NOMO-1 treated with DMSO at 0.1 percent for 48 hours (cell line): ENCODE results near the gene CTU2.

Experiments used
- DNase-seq: peaks from one replicate; lab custom pipeline; 2025; ENCODE audit not compliant: unreplicated experiment; lab: John Stamatoyannopoulos, UW

CTU2 gene

GRCh38 chr16:88713568-88714419 lies 7.5 kb downstream of the CTU2 start:
- no peak for DNase-seq

GRCh38 chr16:88714420-88715302 lies 8.4 kb downstream of the CTU2 start:
- DNase-seq, result no peak

GRCh38 chr16:88715312-88716190 lies 9.2 kb downstream of the CTU2 start:
- no peak for DNase-seq

GRCh38 chr16:88716201-88716600 lies 9.9 kb downstream of the CTU2 start:
- DNase-seq, result no peak

- DNase-seq, result no peak
These were observed 10.3 kb downstream of the CTU2 start for GRCh38 chr16:88716601-88717001.

GRCh38 chr16:88718178-88718577 lies 11.9 kb downstream of the CTU2 start:
- no peak for DNase-seq

GRCh38 chr16:88719267-88719932 lies 13.1 kb downstream of the CTU2 start:
- no peak for DNase-seq

GRCh38 chr16:88719933-88720296 lies 13.6 kb downstream of the CTU2 start:
- no peak for DNase-seq

- DNase-seq, result no peak
These were observed 14.2 kb downstream of the CTU2 start for GRCh38 chr16:88720396-88720970.

- DNase-seq, result no peak
These were observed 14.9 kb downstream of the CTU2 start for GRCh38 chr16:88721236-88721635.

- DNase-seq, result no peak
These were observed 15.8 kb downstream of the CTU2 start for GRCh38 chr16:88721815-88722755.

GRCh38 chr16:88722784-88723506 lies 16.6 kb downstream of the CTU2 start:
- DNase-seq, result no peak

- DNase-seq, result no peak
These were observed 17.2 kb downstream of the CTU2 start for GRCh38 chr16:88723507-88723887.

GRCh38 chr16:88723911-88724310 lies 17.6 kb downstream of the CTU2 start:
- DNase-seq, result no peak

GRCh38 chr16:88724855-88725555 lies 18.7 kb downstream of the CTU2 start:
- DNase-seq, result no peak

GRCh38 chr16:88725609-88726407 lies 19.5 kb downstream of the CTU2 start:
- no peak for DNase-seq

- no peak for DNase-seq
These were observed 20.1 kb downstream of the CTU2 start for GRCh38 chr16:88726408-88726749.
